IMR-90 (cell line): ENCODE results near the gene HOXA3.

Source experiments
- BHLHE40 ChIP-seq: fragments of 150-350 bp; IDR thresholded peaks from 2 replicates; pipeline ENCODE4 v1.6.1; 2016; ENCODE audit warnings: mild to moderate bottlenecking, low read depth, low read length
- MAFK ChIP-seq: IDR thresholded peaks from 2 replicates; pipeline ENCODE4 v1.6.1; 2012; ENCODE audit warnings: low read depth, low read length, improper control_type of control experiment
- POLR2A ChIP-seq: IDR thresholded peaks from 2 replicates; pipeline ENCODE4 v1.6.1; 2012; ENCODE audit warnings: mild to moderate bottlenecking, low read depth, low read length
- RCOR1 ChIP-seq: IDR thresholded peaks from 2 replicates; pipeline ENCODE4 v1.6.1; 2012; ENCODE audit warnings: mild to moderate bottlenecking, low read length, improper control_type of control experiment; ENCODE audit not compliant: insufficient replicate concordance
- TF ChIP-seq, protein P1 (sequence below): conservative IDR thresholded peaks from 2 replicates; pipeline ENCODE4 v1.5.1; 2012; ENCODE audit warnings: mild to moderate bottlenecking, low read depth, low read length, improper control_type of control experiment
- TF ChIP-seq, protein P2 (sequence below): fragments of 150-350 bp; IDR thresholded peaks from 2 replicates; pipeline ENCODE4 v1.6.1; 2017; ENCODE audit warnings: mild to moderate bottlenecking, antibody characterized with exemption, low read length, low read depth
- TF ChIP-seq, protein P3 (sequence below): fragments of 150-350 bp; IDR thresholded peaks from 2 replicates; pipeline ENCODE4 v1.6.1; 2016; ENCODE audit warnings: low read depth, mild to moderate bottlenecking, low read length, moderate library complexity, borderline replicate concordance

DNA sequence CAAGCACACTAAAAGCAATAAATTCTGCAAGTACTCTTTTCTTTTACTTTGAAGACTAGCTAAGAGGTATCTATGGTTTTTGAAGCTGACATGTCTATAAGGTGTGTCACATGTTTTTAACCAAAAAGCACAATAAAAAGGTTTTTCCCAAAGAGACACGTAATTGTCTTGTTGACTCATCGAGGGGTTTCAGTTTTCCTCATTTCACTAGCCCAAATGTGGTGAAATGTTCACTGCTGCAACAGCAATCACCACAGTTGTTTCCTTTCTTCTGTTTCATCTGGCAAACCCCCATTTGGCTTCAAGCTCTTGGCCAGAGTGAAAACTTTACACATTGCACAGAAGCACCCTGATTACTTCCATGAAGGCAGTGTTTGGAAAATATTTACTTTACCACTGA lies 18.0 kb downstream of the HOXA3 start:
- peak; percentile 76 for TF ChIP-seq POLR2A
- TF ChIP-seq, protein P1, sequence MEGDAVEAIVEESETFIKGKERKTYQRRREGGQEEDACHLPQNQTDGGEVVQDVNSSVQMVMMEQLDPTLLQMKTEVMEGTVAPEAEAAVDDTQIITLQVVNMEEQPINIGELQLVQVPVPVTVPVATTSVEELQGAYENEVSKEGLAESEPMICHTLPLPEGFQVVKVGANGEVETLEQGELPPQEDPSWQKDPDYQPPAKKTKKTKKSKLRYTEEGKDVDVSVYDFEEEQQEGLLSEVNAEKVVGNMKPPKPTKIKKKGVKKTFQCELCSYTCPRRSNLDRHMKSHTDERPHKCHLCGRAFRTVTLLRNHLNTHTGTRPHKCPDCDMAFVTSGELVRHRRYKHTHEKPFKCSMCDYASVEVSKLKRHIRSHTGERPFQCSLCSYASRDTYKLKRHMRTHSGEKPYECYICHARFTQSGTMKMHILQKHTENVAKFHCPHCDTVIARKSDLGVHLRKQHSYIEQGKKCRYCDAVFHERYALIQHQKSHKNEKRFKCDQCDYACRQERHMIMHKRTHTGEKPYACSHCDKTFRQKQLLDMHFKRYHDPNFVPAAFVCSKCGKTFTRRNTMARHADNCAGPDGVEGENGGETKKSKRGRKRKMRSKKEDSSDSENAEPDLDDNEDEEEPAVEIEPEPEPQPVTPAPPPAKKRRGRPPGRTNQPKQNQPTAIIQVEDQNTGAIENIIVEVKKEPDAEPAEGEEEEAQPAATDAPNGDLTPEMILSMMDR, result no peak
- TF ChIP-seq, protein P2, sequence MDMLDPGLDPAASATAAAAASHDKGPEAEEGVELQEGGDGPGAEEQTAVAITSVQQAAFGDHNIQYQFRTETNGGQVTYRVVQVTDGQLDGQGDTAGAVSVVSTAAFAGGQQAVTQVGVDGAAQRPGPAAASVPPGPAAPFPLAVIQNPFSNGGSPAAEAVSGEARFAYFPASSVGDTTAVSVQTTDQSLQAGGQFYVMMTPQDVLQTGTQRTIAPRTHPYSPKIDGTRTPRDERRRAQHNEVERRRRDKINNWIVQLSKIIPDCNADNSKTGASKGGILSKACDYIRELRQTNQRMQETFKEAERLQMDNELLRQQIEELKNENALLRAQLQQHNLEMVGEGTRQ, result no peak
- TF ChIP-seq, protein P3, sequence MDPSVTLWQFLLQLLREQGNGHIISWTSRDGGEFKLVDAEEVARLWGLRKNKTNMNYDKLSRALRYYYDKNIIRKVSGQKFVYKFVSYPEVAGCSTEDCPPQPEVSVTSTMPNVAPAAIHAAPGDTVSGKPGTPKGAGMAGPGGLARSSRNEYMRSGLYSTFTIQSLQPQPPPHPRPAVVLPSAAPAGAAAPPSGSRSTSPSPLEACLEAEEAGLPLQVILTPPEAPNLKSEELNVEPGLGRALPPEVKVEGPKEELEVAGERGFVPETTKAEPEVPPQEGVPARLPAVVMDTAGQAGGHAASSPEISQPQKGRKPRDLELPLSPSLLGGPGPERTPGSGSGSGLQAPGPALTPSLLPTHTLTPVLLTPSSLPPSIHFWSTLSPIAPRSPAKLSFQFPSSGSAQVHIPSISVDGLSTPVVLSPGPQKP, result no peak
- TF ChIP-seq RCOR1, result no peak
- peak; percentile 61 for TF ChIP-seq BHLHE40
- 0 out of 2 replicates have a peak, but pooled peaks have one; percentile 1 for TF ChIP-seq MAFK
